H1 (cell line): ENCODE data around the gene PNLIP. TPM values are rescaled to one million over a fixed set of nuclear protein-coding genes. Genes with fewer than 3 reads are reported as not detected.

Experiments
- CTCF ChIA-PET: fragments of 300-600 bp; sonication (Branson Sonifier 250); formaldehyde crosslinking; loops from one replicate; lab custom pipeline; 2021; ENCODE audit not compliant: partially characterized antibody; lab: Charles Lee
- POLR2A ChIA-PET: fragments of 300-600 bp; sonication (Branson Sonifier 250); formaldehyde crosslinking; loops from one replicate; lab custom pipeline; 2021; ENCODE audit warnings: inconsistent platforms; ENCODE audit not compliant: partially characterized antibody; lab: Charles Lee
- DNase-seq, 2 experiments: peaks; one replicate each; pipeline versions ENCODE4 v3.0.0 to v3.0.0-alpha.2; 2010 to 2022; ENCODE audit warnings: low spot score in 2 of 2, low read depth in 1 of 2, mixed read lengths in 1 of 2
- FAIRE-seq: peaks from 2 replicates; lab custom pipeline; 2011; peaks lifted over from hg19 to GRCh38; lab: Jason Lieb, UNC
- H2AFZ ChIP-seq: 2 replicates; pipeline ENCODE4 v1.8.1; 2012; ENCODE audit warnings: low read length, inconsistent platforms
- H2AK5ac ChIP-seq: 2 replicates; pipeline ENCODE4 v1.6.1; 2013; ENCODE audit warnings: low read depth, low read length
- H2BK120ac ChIP-seq: replicated peaks from 2 replicates; pipeline ENCODE3; 2013; ENCODE audit warnings: low read depth, low read length, inconsistent platforms
- H2BK12ac ChIP-seq: 2 replicates; pipeline ENCODE4 v1.6.1; 2013; ENCODE audit warnings: low read depth, low read length
- H2BK15ac ChIP-seq: 2 replicates; pipeline ENCODE4 v1.6.1; 2013; ENCODE audit warnings: low read length
- H2BK20ac ChIP-seq: 2 replicates; pipeline ENCODE4 v1.6.1; 2013; ENCODE audit warnings: low read length
- H2BK5ac ChIP-seq: 2 replicates; pipeline ENCODE4 v1.6.1; 2013; ENCODE audit warnings: low read depth, low read length
- H3K14ac ChIP-seq: 2 replicates; pipeline ENCODE4 v1.6.1; 2013; ENCODE audit warnings: inconsistent platforms; ENCODE audit not compliant: insufficient read length
- H3K18ac ChIP-seq: 2 replicates; pipeline ENCODE4 v1.6.1; 2013; ENCODE audit warnings: low read length; ENCODE audit errors: extremely low read depth
- H3K23ac ChIP-seq: 2 replicates; pipeline ENCODE4 v1.6.1; 2013; ENCODE audit warnings: inconsistent platforms; ENCODE audit not compliant: insufficient read length
- H3K23me2 ChIP-seq: 2 replicates; pipeline ENCODE4 v1.6.1; 2013; ENCODE audit warnings: low read depth, low read length
- H3K27ac ChIP-seq: 2 replicates; pipeline ENCODE4 v1.6.1; 2011; ENCODE audit warnings: low read depth, low read length, inconsistent platforms
- H3K27me3 ChIP-seq, 4 experiments: replicated peaks in 1 of 4; 1 replicate in 1 of 4; 2 replicates in 3 of 4; pipeline versions ENCODE4 v1.6.1 to v1.8.1; 2011 to 2013; ENCODE audit warnings: low read length in 3 of 4, mild to moderate bottlenecking in 3 of 4, inconsistent platforms in 2 of 4, mixed read lengths in 2 of 4, moderate library complexity in 1 of 4; ENCODE audit not compliant: control insufficient read depth in 3 of 4, insufficient read depth in 3 of 4; ENCODE audit errors: extremely low read depth in 1 of 4
- H3K36me3 ChIP-seq, 4 experiments: 2 replicates each; pipeline versions ENCODE4 v1.6.1 to v1.8.1; 2011 to 2013; ENCODE audit warnings: mild to moderate bottlenecking in 4 of 4, low read length in 3 of 4, moderate library complexity in 2 of 4, control low read depth in 1 of 4, inconsistent platforms in 1 of 4; ENCODE audit not compliant: insufficient read depth in 4 of 4, control insufficient read depth in 2 of 4
- H3K4ac ChIP-seq: replicated peaks from 2 replicates; pipeline ENCODE3; 2013; ENCODE audit warnings: low read length, low read depth, mixed read lengths, inconsistent platforms; ENCODE audit not compliant: insufficient read length
- H3K4me1 ChIP-seq, 4 experiments: replicated peaks in 1 of 4; 1 replicate in 1 of 4; 2 replicates in 3 of 4; pipeline versions ENCODE4 v1.6.1 to v1.8.1; 2011 to 2013; ENCODE audit warnings: low read length in 3 of 4, inconsistent platforms in 2 of 4, mixed read lengths in 1 of 4; ENCODE audit not compliant: insufficient read depth in 4 of 4, control insufficient read depth in 3 of 4
- H3K4me2 ChIP-seq, 2 experiments: 2 replicates each; pipeline versions ENCODE4 v1.6.1 to v1.8.1; 2011 to 2013; ENCODE audit warnings: low read depth in 2 of 2, low read length in 2 of 2, control low read depth in 1 of 2, inconsistent platforms in 1 of 2, mild to moderate bottlenecking in 1 of 2; ENCODE audit not compliant: insufficient read depth in 1 of 2
- H3K4me3 ChIP-seq, 4 experiments: fragments of 200-600, 300-600 bp in 1 of 4; sonication (generic), shearing (Covaris generic), sonication (Bioruptor Twin) in 1 of 4; 2 replicates each; pipeline versions ENCODE4 v1.5.1 to v1.8.1; 2011 to 2016; ENCODE audit warnings: low read length in 4 of 4, low read depth in 3 of 4, control low read depth in 2 of 4, inconsistent platforms in 2 of 4, mild to moderate bottlenecking in 2 of 4, mixed read lengths in 1 of 4, moderate library complexity in 1 of 4; ENCODE audit not compliant: insufficient read depth in 2 of 4; ENCODE audit errors: extremely low read depth in 1 of 4
- H3K56ac ChIP-seq: replicated peaks from 2 replicates; pipeline ENCODE3; 2013; ENCODE audit warnings: low read depth, mild to moderate bottlenecking, mixed read lengths, low read length, inconsistent platforms; ENCODE audit not compliant: insufficient read length
- H3K79me1 ChIP-seq: 2 replicates; pipeline ENCODE4 v1.6.1; 2013; ENCODE audit warnings: low read depth, low read length, control low read depth
- H3K79me2 ChIP-seq, 2 experiments: 2 replicates each; pipeline versions ENCODE4 v1.6.1 to v1.8.1; 2012 to 2013; ENCODE audit warnings: low read length in 2 of 2, mild to moderate bottlenecking in 2 of 2, inconsistent platforms in 1 of 2; ENCODE audit not compliant: insufficient read depth in 2 of 2, control insufficient read depth in 1 of 2
- H3K9ac ChIP-seq, 4 experiments: replicated peaks in 1 of 4; 1 replicate in 1 of 4; 2 replicates in 3 of 4; pipeline versions ENCODE4 v1.6.1 to v1.8.1; 2011 to 2013; ENCODE audit warnings: low read depth in 3 of 4, low read length in 3 of 4, control low read depth in 2 of 4, mild to moderate bottlenecking in 2 of 4, moderate library complexity in 2 of 4, inconsistent platforms in 1 of 4; ENCODE audit errors: extremely low read depth in 1 of 4
- H3K9me3 ChIP-seq, 2 experiments: 2 replicates each; pipeline versions ENCODE4 v1.6.1 to v1.8.1; 2012 to 2013; ENCODE audit warnings: mild to moderate bottlenecking in 2 of 2, moderate library complexity in 2 of 2, control low read depth in 1 of 2, inconsistent platforms in 1 of 2, low read depth in 1 of 2, low read length in 1 of 2, mixed read lengths in 1 of 2; ENCODE audit not compliant: insufficient read depth in 2 of 2
- H4K20me1 ChIP-seq, 2 experiments: replicated peaks in 1 of 2; 2 replicates each; pipeline versions ENCODE3 to v1.8.1; 2011 to 2013; ENCODE audit warnings: inconsistent platforms in 2 of 2, low read length in 2 of 2, mild to moderate bottlenecking in 1 of 2; ENCODE audit not compliant: insufficient read depth in 2 of 2, control insufficient read depth in 1 of 2
- H4K5ac ChIP-seq: 2 replicates; pipeline ENCODE4 v1.6.1; 2013; ENCODE audit warnings: low read length, low read depth, mixed read lengths, inconsistent platforms; ENCODE audit not compliant: insufficient read length
- H4K8ac ChIP-seq: 2 replicates; pipeline ENCODE4 v1.8.0; 2013; ENCODE audit warnings: mild to moderate bottlenecking, moderate library complexity, low read length, inconsistent platforms; ENCODE audit not compliant: insufficient read depth; ENCODE audit errors: extremely low read depth
- H4K91ac ChIP-seq: replicated peaks from 2 replicates; pipeline ENCODE3; 2013; ENCODE audit warnings: low read length, mixed read lengths, inconsistent platforms; ENCODE audit not compliant: insufficient read length
- MAFK ChIP-seq: IDR thresholded peaks from 2 replicates; pipeline ENCODE4 v1.6.1; 2012; ENCODE audit warnings: low read depth, mild to moderate bottlenecking, improper control_type of control experiment, low read length
- TBP ChIP-seq: IDR thresholded peaks from 2 replicates; pipeline ENCODE4 v1.6.1; 2011; ENCODE audit warnings: low read depth, low read length, improper control_type of control experiment
- WGBS, 2 experiments: shearing (Covaris generic) in 1 of 2; methylation state at CpG; one replicate each; pipeline versions ENCODE4 v1.1.6 to v1.1.7; 2013 to 2015; ENCODE audit warnings: low lambda C conversion rate in 2 of 2, mixed read lengths in 2 of 2, inconsistent platforms in 1 of 2, low coverage in 1 of 2, missing lambda C conversion rate in 1 of 2; ENCODE audit not compliant: insufficient replicate concordance in 2 of 2, insufficient coverage in 1 of 2, insufficient read length in 1 of 2; ENCODE audit errors: extremely low coverage in 1 of 2, missing lambda C conversion rate in 1 of 2; 5-methylcytosine and 5-hydroxymethylcytosine counted together
- polyA plus RNA-seq, 7 experiments: library from polyadenylated mRNA; depleted of rRNA in 3 of 7; stranded (reverse) in 5 of 7; unstranded in 2 of 7; fragments of >200 nt in 5 of 7; fragments of 200-250 nt in 2 of 7; gene quantifications; 1 replicate in 5 of 7; 2 replicates in 1 of 7; 4 replicates in 1 of 7; pipeline versions ENCODE4 v1.2.1 to v1.2.3, GENCODE V29; 2011 to 2013; ENCODE audit warnings: missing spikeins in 2 of 7, mixed read lengths in 2 of 7
- total RNA-seq: library from RNA; stranded (reverse); fragmentation: NEBNext Ultra II Directional; extraction: Animal tissue kit (Norgen Biotek cat#: 25700); gene quantifications from 2 replicates; pipeline ENCODE4 v1.2.1, GENCODE V29; 2021

PNLIP gene
- total and polyA plus RNA-seq, 2 of the 8 experiments (the other 6 are each of a cell fraction or from before 2014, with no cell fraction given) = not detected

DNA sequence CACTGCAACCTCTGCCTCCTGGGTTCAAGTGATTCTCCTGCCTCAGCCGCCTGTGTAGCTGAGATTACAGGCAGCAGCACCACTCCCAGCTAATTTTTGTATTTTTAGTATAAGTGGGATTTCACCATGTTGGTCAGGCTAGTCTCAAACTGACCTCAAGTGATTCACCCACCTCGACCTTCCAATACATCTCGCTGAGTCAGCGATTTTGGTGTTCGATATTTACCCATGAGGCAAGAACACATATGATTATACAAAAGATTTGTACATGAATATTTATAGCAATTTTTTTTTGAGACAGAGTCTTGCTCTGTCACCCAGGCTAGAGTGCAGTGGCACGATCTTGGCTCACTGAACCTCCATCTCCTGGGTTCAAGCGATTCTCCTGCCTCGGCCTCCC, 19.8 kb downstream of the PNLIP start:
- H4K8ac ChIP-seq = no peak overlapping the region
- no peak overlapping the region for H3K4me2 ChIP-seq
- no peak overlapping the region for H2BK12ac ChIP-seq
- no peaks in the 10 kb centered on the region for H3K79me2 ChIP-seq
- H3K4ac ChIP-seq = no peak overlapping the region
- H4K91ac ChIP-seq = no peak overlapping the region
- H2AFZ ChIP-seq = no peak overlapping the region
- FAIRE-seq = no peak
- no peaks in the 10 kb centered on the region for H3K27me3 ChIP-seq
- H4K5ac ChIP-seq = no peak overlapping the region
- H3K23me2 ChIP-seq = no peaks in the 10 kb centered on the region; the same call in 1 of the 2 replicates
- no peak overlapping the region for H3K18ac ChIP-seq
- no peak overlapping the region for H3K23ac ChIP-seq
- no peak overlapping the region for H3K14ac ChIP-seq
- DNase-seq = no peak
- no peaks in the 10 kb centered on the region for H3K4me1 ChIP-seq
- H2AK5ac ChIP-seq = no peak overlapping the region
- H3K27ac ChIP-seq = no peak overlapping the region
- no peak overlapping the region for H3K9ac ChIP-seq
- ChIA-PET CTCF (no interaction called here), POLR2A (no interaction called here)
- TF ChIP-seq MAFK (peak; percentile 99), TBP (no peak)
- WGBS, 2 experiments = 94% methylated on average over 8 of the region's 8 CpGs; no CpG with 5 or more reads in 1 of the 2 experiments
- H2BK15ac ChIP-seq = no peak overlapping the region
- H3K4me3 ChIP-seq = no peak overlapping the region
- H4K20me1 ChIP-seq = no peaks in the 10 kb centered on the region
- no peak overlapping the region for H2BK20ac ChIP-seq
- no peaks in the 10 kb centered on the region for H3K9me3 ChIP-seq
- no peaks in the 10 kb centered on the region for H3K79me1 ChIP-seq
- no peak overlapping the region for H2BK120ac ChIP-seq
- H3K56ac ChIP-seq = no peak overlapping the region
- H3K36me3 ChIP-seq = no peaks in the 10 kb centered on the region
- H2BK5ac ChIP-seq = no peak overlapping the region
